ENCODE results near the gene BCOR. TPM values are rescaled to one million over a fixed set of nuclear protein-coding genes. Genes with fewer than 3 reads are reported as not detected.
A peak's percentile ranks its signal among the peaks of the same experiment; 100 is the strongest.

BCOR gene
- total and polyA plus RNA-seq, 9 of the 15 experiments (the other 6 are each of a cell fraction or from before 2014, with no cell fraction given): 27.5 to 113 (median 37.6) TPM

DNA sequence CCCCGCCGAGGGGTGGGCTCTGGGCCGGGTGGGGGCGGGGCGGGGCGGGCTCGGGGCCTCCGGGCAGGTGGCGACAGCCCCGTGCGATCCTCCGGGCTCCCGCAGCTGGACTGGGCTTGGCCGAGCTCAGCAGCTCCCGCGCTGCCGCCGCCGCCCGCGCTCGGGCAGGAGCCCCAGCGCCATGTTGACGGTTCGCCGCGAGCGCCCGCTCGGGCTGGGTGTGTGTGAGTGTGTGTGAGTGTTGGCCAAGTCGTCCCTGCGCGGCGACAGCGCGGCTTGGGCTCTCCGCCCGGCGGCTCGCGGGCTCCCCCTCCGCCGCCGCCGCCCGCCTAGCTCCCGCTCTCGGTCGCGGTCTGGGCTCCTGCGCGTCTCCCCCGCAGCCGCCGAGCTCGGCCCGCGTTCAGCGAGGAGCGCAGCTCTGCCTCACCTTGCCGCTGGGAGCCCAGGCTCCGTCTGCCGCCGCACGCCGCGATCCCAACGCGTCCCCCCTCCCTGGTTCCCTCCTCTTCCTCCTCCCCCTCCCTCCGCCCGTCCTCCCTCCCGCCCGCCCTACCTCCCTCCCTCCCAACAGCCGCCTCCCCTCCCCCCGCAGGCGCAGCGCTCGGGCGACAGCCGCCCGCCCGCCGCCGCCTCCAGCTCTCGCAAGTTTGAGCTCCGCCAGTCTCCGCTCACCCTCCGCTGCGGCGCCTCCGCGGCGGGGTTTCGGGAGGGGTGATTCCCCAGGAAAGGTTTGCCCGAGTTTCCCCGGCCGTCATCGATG, at the start of gene BCOR (continued):
- TF ChIP-seq, protein P1, sequence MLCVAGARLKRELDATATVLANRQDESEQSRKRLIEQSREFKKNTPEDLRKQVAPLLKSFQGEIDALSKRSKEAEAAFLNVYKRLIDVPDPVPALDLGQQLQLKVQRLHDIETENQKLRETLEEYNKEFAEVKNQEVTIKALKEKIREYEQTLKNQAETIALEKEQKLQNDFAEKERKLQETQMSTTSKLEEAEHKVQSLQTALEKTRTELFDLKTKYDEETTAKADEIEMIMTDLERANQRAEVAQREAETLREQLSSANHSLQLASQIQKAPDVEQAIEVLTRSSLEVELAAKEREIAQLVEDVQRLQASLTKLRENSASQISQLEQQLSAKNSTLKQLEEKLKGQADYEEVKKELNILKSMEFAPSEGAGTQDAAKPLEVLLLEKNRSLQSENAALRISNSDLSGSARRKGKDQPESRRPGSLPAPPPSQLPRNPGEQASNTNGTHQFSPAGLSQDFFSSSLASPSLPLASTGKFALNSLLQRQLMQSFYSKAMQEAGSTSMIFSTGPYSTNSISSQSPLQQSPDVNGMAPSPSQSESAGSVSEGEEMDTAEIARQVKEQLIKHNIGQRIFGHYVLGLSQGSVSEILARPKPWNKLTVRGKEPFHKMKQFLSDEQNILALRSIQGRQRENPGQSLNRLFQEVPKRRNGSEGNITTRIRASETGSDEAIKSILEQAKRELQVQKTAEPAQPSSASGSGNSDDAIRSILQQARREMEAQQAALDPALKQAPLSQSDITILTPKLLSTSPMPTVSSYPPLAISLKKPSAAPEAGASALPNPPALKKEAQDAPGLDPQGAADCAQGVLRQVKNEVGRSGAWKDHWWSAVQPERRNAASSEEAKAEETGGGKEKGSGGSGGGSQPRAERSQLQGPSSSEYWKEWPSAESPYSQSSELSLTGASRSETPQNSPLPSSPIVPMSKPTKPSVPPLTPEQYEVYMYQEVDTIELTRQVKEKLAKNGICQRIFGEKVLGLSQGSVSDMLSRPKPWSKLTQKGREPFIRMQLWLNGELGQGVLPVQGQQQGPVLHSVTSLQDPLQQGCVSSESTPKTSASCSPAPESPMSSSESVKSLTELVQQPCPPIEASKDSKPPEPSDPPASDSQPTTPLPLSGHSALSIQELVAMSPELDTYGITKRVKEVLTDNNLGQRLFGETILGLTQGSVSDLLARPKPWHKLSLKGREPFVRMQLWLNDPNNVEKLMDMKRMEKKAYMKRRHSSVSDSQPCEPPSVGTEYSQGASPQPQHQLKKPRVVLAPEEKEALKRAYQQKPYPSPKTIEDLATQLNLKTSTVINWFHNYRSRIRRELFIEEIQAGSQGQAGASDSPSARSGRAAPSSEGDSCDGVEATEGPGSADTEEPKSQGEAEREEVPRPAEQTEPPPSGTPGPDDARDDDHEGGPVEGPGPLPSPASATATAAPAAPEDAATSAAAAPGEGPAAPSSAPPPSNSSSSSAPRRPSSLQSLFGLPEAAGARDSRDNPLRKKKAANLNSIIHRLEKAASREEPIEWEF (CRISPR knock-in tag; IDR thresholded peaks at IDR 0.05): no peak
- TF ChIP-seq, protein P2, sequence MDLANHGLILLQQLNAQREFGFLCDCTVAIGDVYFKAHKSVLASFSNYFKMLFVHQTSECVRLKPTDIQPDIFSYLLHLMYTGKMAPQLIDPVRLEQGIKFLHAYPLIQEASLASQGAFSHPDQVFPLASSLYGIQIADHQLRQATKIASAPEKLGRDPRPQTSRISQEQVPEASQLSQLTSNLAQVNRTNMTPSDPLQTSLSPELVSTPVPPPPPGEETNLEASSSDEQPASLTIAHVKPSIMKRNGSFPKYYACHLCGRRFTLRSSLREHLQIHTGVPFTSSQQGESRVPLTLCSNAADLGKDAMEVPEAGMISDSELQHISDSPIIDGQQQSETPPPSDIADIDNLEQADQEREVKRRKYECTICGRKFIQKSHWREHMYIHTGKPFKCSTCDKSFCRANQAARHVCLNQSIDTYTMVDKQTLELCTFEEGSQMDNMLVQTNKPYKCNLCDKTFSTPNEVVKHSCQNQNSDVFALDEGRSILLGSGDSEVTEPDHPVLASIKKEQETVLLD (IDR thresholded peaks at IDR 0.05): no peak
- TF ChIP-seq MEF2D (tag; conservative IDR thresholded peaks at IDR 0.05; ENCODE audit: low read depth): no peak
- peak; percentile 57; the same call in 1 of the 2 replicates for TF ChIP-seq MBD2 (IDR thresholded peaks at IDR 0.05; ENCODE audit: borderline replicate concordance, low read depth)
- TF ChIP-seq ZNF584 (CRISPR knock-in tag; IDR thresholded peaks at IDR 0.05; ENCODE audit: low read depth): no peak; the same call in 1 of the 2 replicates
- TF ChIP-seq, protein P3, sequence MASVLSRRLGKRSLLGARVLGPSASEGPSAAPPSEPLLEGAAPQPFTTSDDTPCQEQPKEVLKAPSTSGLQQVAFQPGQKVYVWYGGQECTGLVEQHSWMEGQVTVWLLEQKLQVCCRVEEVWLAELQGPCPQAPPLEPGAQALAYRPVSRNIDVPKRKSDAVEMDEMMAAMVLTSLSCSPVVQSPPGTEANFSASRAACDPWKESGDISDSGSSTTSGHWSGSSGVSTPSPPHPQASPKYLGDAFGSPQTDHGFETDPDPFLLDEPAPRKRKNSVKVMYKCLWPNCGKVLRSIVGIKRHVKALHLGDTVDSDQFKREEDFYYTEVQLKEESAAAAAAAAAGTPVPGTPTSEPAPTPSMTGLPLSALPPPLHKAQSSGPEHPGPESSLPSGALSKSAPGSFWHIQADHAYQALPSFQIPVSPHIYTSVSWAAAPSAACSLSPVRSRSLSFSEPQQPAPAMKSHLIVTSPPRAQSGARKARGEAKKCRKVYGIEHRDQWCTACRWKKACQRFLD (CRISPR knock-in tag; IDR thresholded peaks at IDR 0.05): no peak
- TF ChIP-seq, protein P4, sequence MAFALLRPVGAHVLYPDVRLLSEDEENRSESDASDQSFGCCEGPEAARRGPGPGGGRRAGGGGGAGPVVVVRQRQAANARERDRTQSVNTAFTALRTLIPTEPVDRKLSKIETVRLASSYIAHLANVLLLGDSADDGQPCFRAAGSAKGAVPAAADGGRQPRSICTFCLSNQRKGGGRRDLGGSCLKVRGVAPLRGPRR (CRISPR knock-in tag; IDR thresholded peaks at IDR 0.05): no peak
- TF ChIP-seq, protein P5, sequence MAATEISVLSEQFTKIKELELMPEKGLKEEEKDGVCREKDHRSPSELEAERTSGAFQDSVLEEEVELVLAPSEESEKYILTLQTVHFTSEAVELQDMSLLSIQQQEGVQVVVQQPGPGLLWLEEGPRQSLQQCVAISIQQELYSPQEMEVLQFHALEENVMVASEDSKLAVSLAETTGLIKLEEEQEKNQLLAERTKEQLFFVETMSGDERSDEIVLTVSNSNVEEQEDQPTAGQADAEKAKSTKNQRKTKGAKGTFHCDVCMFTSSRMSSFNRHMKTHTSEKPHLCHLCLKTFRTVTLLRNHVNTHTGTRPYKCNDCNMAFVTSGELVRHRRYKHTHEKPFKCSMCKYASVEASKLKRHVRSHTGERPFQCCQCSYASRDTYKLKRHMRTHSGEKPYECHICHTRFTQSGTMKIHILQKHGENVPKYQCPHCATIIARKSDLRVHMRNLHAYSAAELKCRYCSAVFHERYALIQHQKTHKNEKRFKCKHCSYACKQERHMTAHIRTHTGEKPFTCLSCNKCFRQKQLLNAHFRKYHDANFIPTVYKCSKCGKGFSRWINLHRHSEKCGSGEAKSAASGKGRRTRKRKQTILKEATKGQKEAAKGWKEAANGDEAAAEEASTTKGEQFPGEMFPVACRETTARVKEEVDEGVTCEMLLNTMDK (IDR thresholded peaks at IDR 0.05; ENCODE audit: borderline replicate concordance, insufficient read depth, low read depth, low read length, poor library complexity, severe bottlenecking): no peak
- TF ChIP-seq PCBP1 (IDR thresholded peaks at IDR 0.05; ENCODE audit: low read depth, low read length, poor library complexity, severe bottlenecking): no peak
- TF ChIP-seq, protein P6, sequence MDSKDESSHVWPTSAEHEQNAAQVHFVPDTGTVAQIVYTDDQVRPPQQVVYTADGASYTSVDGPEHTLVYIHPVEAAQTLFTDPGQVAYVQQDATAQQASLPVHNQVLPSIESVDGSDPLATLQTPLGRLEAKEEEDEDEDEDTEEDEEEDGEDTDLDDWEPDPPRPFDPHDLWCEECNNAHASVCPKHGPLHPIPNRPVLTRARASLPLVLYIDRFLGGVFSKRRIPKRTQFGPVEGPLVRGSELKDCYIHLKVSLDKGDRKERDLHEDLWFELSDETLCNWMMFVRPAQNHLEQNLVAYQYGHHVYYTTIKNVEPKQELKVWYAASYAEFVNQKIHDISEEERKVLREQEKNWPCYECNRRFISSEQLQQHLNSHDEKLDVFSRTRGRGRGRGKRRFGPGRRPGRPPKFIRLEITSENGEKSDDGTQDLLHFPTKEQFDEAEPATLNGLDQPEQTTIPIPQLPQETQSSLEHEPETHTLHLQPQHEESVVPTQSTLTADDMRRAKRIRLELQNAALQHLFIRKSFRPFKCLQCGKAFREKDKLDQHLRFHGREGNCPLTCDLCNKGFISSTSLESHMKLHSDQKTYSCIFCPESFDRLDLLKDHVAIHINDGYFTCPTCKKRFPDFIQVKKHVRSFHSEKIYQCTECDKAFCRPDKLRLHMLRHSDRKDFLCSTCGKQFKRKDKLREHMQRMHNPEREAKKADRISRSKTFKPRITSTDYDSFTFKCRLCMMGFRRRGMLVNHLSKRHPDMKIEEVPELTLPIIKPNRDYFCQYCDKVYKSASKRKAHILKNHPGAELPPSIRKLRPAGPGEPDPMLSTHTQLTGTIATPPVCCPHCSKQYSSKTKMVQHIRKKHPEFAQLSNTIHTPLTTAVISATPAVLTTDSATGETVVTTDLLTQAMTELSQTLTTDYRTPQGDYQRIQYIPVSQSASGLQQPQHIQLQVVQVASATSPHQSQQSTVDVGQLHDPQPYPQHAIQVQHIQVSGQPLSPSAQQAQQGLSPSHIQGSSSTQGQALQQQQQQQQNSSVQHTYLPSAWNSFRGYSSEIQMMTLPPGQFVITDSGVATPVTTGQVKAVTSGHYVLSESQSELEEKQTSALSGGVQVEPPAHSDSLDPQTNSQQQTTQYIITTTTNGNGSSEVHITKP (IDR thresholded peaks at IDR 0.05; ENCODE audit: partially characterized antibody): no peak
